Effector memory CD8-positive, alpha-beta T cell (primary cell): ENCODE results near the gene FGF19.
"Not testable (repeated sequence)": the region's sequence is repeated elsewhere in the genome, so short reads cannot be mapped to it uniquely, and the experiment has no call there.

Experiments
- ATAC-seq: fragments of 150-1000 bp; cut with Tn5 transposase; replicated peaks from 2 replicates; pipeline ENCODE4 v1.10.0; 2021; ENCODE audit warnings: mild to moderate bottlenecking, moderate library complexity
- DNase-seq, 3 experiments: peaks; one replicate each; pipeline ENCODE4 v3.0.0; 2021
- H3K27ac Mint-ChIP-seq, 2 donors: one replicate each; pipeline ENCODE4 v1.8.0; 2022; ENCODE audit warnings: mild to moderate bottlenecking in 2 of 2, mixed read lengths in 2 of 2, moderate library complexity in 2 of 2
- H3K27me3 Mint-ChIP-seq, 2 donors: one replicate each; pipeline ENCODE4 v1.8.0; 2022; ENCODE audit warnings: mixed read lengths in 2 of 2
- H3K36me3 Mint-ChIP-seq: one replicate; pipeline ENCODE4 v1.8.0; 2022; ENCODE audit warnings: mild to moderate bottlenecking, moderate library complexity, mixed read lengths; ENCODE audit not compliant: insufficient read depth
- H3K4me1 Mint-ChIP-seq, 2 donors: one replicate each; pipeline ENCODE4 v1.8.0; 2022; ENCODE audit warnings: low read depth in 2 of 2, mixed read lengths in 2 of 2
- H3K4me3 Mint-ChIP-seq, 2 donors: one replicate each; pipeline ENCODE4 v1.8.0; 2022; ENCODE audit warnings: mild to moderate bottlenecking in 2 of 2, mixed read lengths in 2 of 2, moderate library complexity in 2 of 2
- H3K9me3 Mint-ChIP-seq, 2 donors: one replicate each; pipeline ENCODE4 v1.8.0; 2022; ENCODE audit warnings: mixed read lengths in 2 of 2

The FGF19 gene

DNA sequence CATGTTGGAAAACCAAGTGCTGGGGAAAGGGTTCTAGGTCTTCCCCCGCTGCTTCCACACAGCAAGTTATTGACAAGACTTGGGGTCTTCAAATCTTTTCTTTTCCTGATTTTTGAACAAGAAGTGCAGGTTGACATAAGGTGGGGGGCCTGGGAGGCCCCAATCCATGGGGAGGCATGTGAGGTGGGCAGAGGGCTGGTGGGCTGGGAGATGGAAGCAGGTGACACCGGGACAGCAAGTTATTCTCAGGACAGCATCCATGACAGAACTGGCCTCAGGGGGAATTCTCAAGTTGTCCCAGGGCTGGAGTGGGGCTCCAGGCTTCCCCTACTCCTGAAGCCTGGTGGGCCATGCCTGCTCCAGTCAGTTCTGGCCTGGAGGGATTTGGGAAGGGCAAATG lies 5.5 kb downstream of the FGF19 start:
- no peak for ATAC-seq
- DNase-seq, result no peak
- H3K4me1 Mint-ChIP-seq, result peaks cover 0 to 2% of the 10 kb centered on the region in 2 donors

DNA sequence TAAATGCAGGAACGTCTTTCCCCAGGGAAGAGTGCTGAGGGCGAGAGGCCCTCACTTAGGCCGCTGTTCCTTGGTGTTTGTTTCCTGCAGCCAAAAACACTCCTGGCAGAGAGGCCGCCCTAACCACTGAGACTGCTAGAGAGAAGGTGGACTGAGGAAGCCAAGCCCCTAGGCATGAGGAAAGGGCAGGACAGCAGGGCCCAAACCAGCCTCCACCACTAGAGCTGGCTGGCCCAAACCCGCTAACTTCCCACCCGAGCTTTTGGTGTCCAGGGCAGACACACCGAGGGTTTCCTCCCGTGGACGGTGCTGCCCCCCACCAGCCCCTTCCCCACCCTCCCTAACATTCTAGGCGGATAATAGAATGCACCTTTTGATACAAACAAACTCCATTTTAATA lies 6.0 kb downstream of the FGF19 start:
- no peak for ATAC-seq
- no peak for DNase-seq
- no peaks in the 10 kb centered on the region for H3K36me3 Mint-ChIP-seq
- H3K27me3 Mint-ChIP-seq, result peaks cover 70 to 83% of the 10 kb centered on the region in 2 donors
- H3K4me3 Mint-ChIP-seq, result no peak overlapping the region
- no peaks in the 10 kb centered on the region for H3K4me1 Mint-ChIP-seq
- H3K27ac Mint-ChIP-seq, result no peak overlapping the region
- H3K9me3 Mint-ChIP-seq, result no peaks in the 10 kb centered on the region

More for the DNA sequence above, 5.5 kb downstream of the FGF19 start:
- Mint-ChIP-seq H3K27ac (no peak overlapping the region), H3K9me3 (no peaks in the 10 kb centered on the region), H3K27me3 (peaks cover 71 to 84% of the 10 kb centered on the region in 2 donors), H3K4me3 (no peak overlapping the region), H3K36me3 (no peaks in the 10 kb centered on the region)

GRCh38 chr11:69697469-69697843 lies 6.4 kb downstream of the FGF19 start:
- Mint-ChIP-seq H3K4me3 (no peak overlapping the region), H3K27ac (no peak overlapping the region), H3K36me3 (no peaks in the 10 kb centered on the region), H3K27me3 (peaks cover 70 to 85% of the 10 kb centered on the region in 2 donors), H3K4me1 (no peaks in the 10 kb centered on the region), H3K9me3 (no peaks in the 10 kb centered on the region)
- DNase-seq (no peak), ATAC-seq (no peak)

- ATAC-seq, result no peak
- Mint-ChIP-seq H3K36me3 (no peaks in the 10 kb centered on the region), H3K4me3 (no peak overlapping the region), H3K27me3 (peaks cover 74 to 91% of the 10 kb centered on the region in 2 donors), H3K9me3 (no peaks in the 10 kb centered on the region), H3K27ac (peak overlapping the region in 1 of 2 donors; percentile 38), H3K4me1 (no peaks in the 10 kb centered on the region)
- DNase-seq, result no peak
These were observed 6.9 kb downstream of the FGF19 start for GRCh38 chr11:69696749-69697468.

DNA sequence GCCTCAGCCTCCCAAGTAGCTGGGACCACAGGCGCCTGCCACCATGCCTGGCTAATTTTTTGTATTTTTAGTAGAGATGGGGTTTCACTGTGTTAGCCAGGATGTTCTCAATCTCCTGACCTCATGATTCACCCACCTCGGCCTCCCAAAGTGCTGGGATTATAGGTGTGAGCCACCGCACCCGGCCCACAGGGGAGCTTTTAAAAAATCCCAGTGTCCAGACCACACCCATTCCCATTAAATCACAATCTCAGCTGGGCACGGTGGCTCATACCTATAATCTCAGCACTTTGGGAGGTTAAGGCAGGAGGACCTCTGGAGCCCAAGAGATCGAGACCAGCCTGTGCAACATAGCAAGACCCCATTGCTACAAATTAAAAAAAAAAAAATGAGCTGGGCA lies 7.8 kb downstream of the FGF19 start:
- Mint-ChIP-seq H3K27me3 (peaks cover 83 to 95% of the 10 kb centered on the region in 2 donors), H3K27ac (peak overlapping the region in 1 of 2 donors; percentile 38)
- not testable (repeated sequence) for H3K4me3 Mint-ChIP-seq, H3K9me3 Mint-ChIP-seq, H3K36me3 Mint-ChIP-seq, H3K4me1 Mint-ChIP-seq, ATAC-seq, DNase-seq

DNA sequence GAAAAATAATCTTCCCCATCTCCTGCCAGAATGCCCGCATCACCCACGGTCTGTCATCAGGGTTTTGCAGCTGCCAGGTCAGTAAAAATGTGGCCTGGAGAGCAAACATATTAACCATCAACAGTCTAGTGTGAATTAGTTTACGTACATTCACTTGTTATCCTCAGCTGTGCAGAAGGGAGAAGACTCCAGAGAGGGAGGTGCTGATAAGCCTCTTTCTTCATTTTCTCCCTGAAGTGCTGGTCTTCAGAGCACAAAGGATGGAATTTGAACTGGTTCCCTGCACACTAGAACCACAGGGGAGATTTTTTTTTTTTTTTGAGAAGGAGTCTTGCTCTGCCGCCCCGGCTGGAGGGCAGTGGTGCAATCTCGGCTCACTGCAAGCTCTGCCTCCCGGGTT lies 8.2 kb downstream of the FGF19 start:
- DNase-seq (no peak), ATAC-seq (no peak)
- Mint-ChIP-seq H3K36me3 (no peaks in the 10 kb centered on the region), H3K4me1 (no peaks in the 10 kb centered on the region), H3K4me3 (no peak overlapping the region), H3K27ac (no peak overlapping the region), H3K9me3 (no peaks in the 10 kb centered on the region), H3K27me3 (peaks cover 83 to 95% of the 10 kb centered on the region in 2 donors)

GRCh38 chr11:69694781-69695180 lies 9.0 kb downstream of the FGF19 start:
- peaks cover 81 to 95% of the 10 kb centered on the region in 2 donors for H3K27me3 Mint-ChIP-seq

GRCh38 chr11:69692422-69692821 lies 11.4 kb downstream of the FGF19 start:
- Mint-ChIP-seq H3K4me1 (no peaks in the 10 kb centered on the region), H3K27me3 (peaks cover 79 to 93% of the 10 kb centered on the region in 2 donors), H3K36me3 (no peaks in the 10 kb centered on the region), H3K4me3 (no peak overlapping the region), H3K9me3 (no peaks in the 10 kb centered on the region), H3K27ac (no peak overlapping the region)
- no peak for ATAC-seq
- no peak for DNase-seq

More at GRCh38 chr11:69694781-69695180, 9.0 kb downstream of the FGF19 start:
- Mint-ChIP-seq H3K36me3 (no peaks in the 10 kb centered on the region), H3K4me3 (no peak overlapping the region), H3K27ac (no peak overlapping the region), H3K4me1 (no peaks in the 10 kb centered on the region), H3K9me3 (no peaks in the 10 kb centered on the region)
- ATAC-seq (no peak), DNase-seq (no peak)

DNA sequence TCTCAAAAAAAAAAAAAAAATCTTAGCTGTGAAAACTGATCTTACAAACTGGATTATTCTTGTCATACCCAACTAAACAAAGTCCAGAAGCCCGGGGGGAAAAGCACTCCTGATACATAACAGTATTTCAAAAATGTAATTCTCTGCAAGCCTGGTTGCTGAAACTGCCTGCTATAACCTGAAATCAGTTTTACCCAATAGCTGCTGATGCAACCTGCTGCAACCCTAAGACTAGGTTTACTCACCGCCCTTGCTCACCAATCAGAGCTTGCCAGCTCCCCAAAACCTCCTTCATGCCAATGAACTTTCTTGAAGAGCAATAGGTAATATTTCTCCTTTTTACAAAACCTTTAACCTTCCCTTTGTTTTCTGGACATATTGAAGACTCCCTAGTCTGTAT lies 12.4 kb downstream of the FGF19 start:
- Mint-ChIP-seq H3K4me1 (no peaks in the 10 kb centered on the region), H3K27me3 (peaks cover 69 to 84% of the 10 kb centered on the region in 2 donors), H3K36me3 (no peaks in the 10 kb centered on the region), H3K27ac (no peak overlapping the region), H3K9me3 (no peaks in the 10 kb centered on the region), H3K4me3 (no peak overlapping the region)
- DNase-seq (no peak), ATAC-seq (no peak)

- no peak for ATAC-seq
- Mint-ChIP-seq H3K4me3 (no peak overlapping the region), H3K36me3 (no peaks in the 10 kb centered on the region), H3K4me1 (peaks cover 4% of the 10 kb centered on the region in 2 donors), H3K27me3 (peaks cover 61 to 66% of the 10 kb centered on the region in 2 donors), H3K27ac (no peak overlapping the region), H3K9me3 (no peaks in the 10 kb centered on the region)
- no peak for DNase-seq
These were observed 14.1 kb downstream of the FGF19 start for GRCh38 chr11:69689484-69690319.

DNA sequence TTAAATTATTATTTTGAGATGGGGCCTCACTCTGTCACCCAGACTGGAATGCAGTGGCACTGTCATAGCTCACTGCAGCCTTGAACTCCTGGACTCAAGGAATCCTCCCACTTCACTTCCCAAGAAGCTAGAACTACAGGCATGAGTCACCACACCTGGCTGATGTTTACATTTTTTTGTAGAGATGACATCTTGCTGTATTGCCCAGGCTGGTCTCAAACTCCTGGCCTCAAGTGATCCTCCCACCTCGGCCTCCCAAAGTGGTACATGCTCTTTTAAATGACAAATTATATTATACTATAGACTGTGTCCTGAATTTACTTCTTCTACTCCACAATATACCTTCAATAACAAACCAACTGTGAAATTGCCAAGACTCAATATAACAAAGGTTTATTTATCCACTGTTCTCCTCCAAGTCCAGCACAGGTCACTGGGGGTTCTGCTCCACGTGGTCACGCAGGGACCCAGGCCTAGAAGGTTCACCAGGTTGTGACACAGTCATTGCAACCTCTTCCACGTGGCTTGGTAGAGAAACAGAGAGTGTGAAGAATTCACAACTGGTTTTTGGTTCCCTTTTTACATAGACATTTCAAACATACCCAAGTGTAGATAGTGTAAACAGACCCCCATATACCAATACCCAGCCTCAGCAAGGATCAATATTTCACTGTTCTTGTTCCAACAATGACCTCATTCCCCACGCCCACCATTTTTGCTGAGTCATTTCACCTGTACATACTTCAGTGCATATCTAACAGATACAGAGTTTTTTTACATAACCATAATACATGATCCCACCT lies 15.7 kb downstream of the FGF19 start:
- peaks cover 52 to 54% of the 10 kb centered on the region in 2 donors for H3K27me3 Mint-ChIP-seq
- H3K9me3 Mint-ChIP-seq, H3K27ac Mint-ChIP-seq, H3K4me1 Mint-ChIP-seq, H3K4me3 Mint-ChIP-seq, H3K36me3 Mint-ChIP-seq, DNase-seq, ATAC-seq: not testable (repeated sequence)

DNA sequence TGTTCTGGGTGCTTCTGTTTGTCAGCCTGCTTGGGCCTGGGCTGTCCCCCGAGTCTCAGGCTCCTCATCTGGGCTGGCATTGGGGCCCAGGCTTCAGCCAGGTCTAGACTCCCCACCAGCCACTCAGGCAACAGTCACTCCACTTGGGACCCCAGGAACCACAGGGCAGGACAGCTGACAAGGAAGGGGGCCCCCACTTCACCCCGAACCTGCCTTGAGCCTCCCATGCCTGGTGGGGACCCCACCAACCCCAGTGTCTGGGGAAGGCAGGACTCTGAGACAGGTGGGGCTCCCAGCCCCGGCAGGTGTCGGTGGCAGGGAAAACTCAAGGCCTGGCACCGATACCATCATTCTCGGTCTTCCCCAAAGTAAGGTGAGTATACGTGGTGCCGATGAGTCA lies 17.0 kb downstream of the FGF19 start:
- Mint-ChIP-seq H3K27ac (no peak overlapping the region), H3K4me3 (no peak overlapping the region)

DNA sequence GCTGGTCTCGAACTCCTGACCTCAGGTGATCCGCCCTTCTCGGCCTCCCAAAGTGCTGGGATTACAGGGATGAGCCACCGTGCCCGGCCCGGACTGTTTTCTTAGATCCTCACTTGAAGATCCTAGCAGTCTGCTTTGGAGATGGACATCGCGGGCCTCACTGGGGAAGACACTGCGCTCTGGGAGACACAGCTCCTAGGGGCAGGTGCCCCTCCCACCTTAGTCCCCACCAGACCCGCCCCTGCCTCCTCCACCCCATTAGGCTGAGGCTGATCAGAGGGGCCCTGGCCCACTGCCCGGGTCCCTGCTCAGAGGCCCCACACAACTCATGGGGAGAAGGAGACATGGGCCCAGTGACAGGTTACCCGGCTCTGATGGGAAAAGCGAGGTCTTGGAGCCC lies 17.4 kb downstream of the FGF19 start:
- peaks cover 4% of the 10 kb centered on the region in 2 donors for H3K4me1 Mint-ChIP-seq
- peak overlapping the region; percentile 59 to 69 for H3K4me3 Mint-ChIP-seq
- peaks cover 34 to 37% of the 10 kb centered on the region in 2 donors for H3K27me3 Mint-ChIP-seq
- no peaks in the 10 kb centered on the region for H3K36me3 Mint-ChIP-seq
- H3K9me3 Mint-ChIP-seq, result no peaks in the 10 kb centered on the region
- DNase-seq (no peak), ATAC-seq (no peak)
- H3K27ac Mint-ChIP-seq, result no peak overlapping the region

More for the DNA sequence above, 17.0 kb downstream of the FGF19 start:
- no peaks in the 10 kb centered on the region for H3K36me3 Mint-ChIP-seq
- ATAC-seq (no peak), DNase-seq (no peak)
- peaks cover 4% of the 10 kb centered on the region in 2 donors for H3K4me1 Mint-ChIP-seq
- H3K27me3 Mint-ChIP-seq, result peaks cover 39 to 41% of the 10 kb centered on the region in 2 donors
- no peaks in the 10 kb centered on the region for H3K9me3 Mint-ChIP-seq
